DLD1 (cell line): Measurements from ENCODE around the gene AMD1.

Source experiments
- in situ Hi-C: cut with HindIII; loops from 2 replicates; pipeline ENCODE4 v1.10.0; 2017; ENCODE audit warnings: low sequenced_read_pairs

The AMD1 gene

GRCh38 chr6:110934381-110934898, 59.9 kb downstream of the AMD1 start:
- in situ Hi-C loops, result no loop called here

GRCh38 chr6:110935171-110935570, 60.6 kb downstream of the AMD1 start:
- in situ Hi-C loops, result no loop called here

- in situ Hi-C loops, result no loop called here
These were observed 63.6 kb downstream of the AMD1 start for GRCh38 chr6:110938171-110938570.

- in situ Hi-C loops, result no loop called here
These were observed 65.0 kb downstream of the AMD1 start for GRCh38 chr6:110939429-110940200.

- in situ Hi-C loops, result no loop called here
These were observed 70.1 kb downstream of the AMD1 start for GRCh38 chr6:110944681-110945151.
